Vagina (tissue), 2 donors: ENCODE data around the gene ITIH1.

ENCODE experiments used
- POLR2A ChIP-seq, 2 donors: fragments of 450-650 bp; IDR thresholded peaks; one replicate each; pipeline ENCODE4 v1.6.1; 2017; ENCODE audit warnings: antibody characterized with exemption in 2 of 2, mild to moderate bottlenecking in 2 of 2, moderate library complexity in 2 of 2
- TF ChIP-seq, protein P1 (sequence below), 3 experiments: fragments of 450-650 bp in 2 of 3; fragments of 200-600 bp in 1 of 3; sonication (generic) in 1 of 3; IDR thresholded peaks; one replicate each; pipeline ENCODE4 v1.5.1; 2017 to 2019; ENCODE audit warnings: antibody characterized with exemption in 3 of 3, mild to moderate bottlenecking in 2 of 3, moderate library complexity in 2 of 3

DNA sequence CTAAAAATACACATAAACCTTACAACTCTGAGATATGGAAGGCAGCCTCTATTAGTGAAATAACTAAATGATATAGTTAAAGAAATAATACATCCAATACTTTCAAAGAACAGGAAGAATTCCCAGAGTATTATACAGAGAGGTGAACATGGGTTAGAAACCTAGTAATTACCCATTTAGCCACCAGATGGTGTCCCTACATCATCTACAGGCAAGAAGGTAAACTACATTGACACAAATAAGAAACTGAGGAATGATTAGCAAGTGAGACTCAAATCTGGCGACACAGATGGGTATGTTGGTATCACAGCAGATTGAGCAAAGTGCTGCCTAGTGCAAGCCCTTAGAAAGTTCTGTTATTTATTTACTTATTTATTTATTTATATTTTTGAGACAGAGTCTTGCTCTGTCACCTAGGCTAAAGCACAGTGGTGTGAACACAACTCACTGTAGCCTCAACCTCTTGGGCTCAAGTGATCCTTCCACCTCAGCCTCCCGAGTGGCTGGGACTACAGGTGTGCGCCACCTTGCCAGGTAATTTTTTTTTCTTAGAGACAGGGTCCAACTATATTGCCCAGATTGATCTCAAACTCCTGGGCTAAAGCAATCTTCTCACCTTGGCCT lies 34.9 kb upstream of the ITIH1 start:
- TF ChIP-seq, protein P1, sequence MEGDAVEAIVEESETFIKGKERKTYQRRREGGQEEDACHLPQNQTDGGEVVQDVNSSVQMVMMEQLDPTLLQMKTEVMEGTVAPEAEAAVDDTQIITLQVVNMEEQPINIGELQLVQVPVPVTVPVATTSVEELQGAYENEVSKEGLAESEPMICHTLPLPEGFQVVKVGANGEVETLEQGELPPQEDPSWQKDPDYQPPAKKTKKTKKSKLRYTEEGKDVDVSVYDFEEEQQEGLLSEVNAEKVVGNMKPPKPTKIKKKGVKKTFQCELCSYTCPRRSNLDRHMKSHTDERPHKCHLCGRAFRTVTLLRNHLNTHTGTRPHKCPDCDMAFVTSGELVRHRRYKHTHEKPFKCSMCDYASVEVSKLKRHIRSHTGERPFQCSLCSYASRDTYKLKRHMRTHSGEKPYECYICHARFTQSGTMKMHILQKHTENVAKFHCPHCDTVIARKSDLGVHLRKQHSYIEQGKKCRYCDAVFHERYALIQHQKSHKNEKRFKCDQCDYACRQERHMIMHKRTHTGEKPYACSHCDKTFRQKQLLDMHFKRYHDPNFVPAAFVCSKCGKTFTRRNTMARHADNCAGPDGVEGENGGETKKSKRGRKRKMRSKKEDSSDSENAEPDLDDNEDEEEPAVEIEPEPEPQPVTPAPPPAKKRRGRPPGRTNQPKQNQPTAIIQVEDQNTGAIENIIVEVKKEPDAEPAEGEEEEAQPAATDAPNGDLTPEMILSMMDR (IDR thresholded peaks at IDR 0.05): peak in 2 of 3 experiments; percentile 23 to 37
- no peak for TF ChIP-seq POLR2A (IDR thresholded peaks at IDR 0.05)
